HG02884 (cell line): ENCODE data around the gene DNAAF9.
A peak's percentile ranks its signal among the peaks of the same experiment; 100 is the strongest.

Experiments used
- ATAC-seq: cut with Tn5 transposase; IDR thresholded peaks from one replicate; pipeline ENCODE4 v1.9.1; 2021; ENCODE audit warnings: mild to moderate bottlenecking, moderate library complexity; ENCODE audit not compliant: unreplicated experiment

DNAAF9 gene

DNA sequence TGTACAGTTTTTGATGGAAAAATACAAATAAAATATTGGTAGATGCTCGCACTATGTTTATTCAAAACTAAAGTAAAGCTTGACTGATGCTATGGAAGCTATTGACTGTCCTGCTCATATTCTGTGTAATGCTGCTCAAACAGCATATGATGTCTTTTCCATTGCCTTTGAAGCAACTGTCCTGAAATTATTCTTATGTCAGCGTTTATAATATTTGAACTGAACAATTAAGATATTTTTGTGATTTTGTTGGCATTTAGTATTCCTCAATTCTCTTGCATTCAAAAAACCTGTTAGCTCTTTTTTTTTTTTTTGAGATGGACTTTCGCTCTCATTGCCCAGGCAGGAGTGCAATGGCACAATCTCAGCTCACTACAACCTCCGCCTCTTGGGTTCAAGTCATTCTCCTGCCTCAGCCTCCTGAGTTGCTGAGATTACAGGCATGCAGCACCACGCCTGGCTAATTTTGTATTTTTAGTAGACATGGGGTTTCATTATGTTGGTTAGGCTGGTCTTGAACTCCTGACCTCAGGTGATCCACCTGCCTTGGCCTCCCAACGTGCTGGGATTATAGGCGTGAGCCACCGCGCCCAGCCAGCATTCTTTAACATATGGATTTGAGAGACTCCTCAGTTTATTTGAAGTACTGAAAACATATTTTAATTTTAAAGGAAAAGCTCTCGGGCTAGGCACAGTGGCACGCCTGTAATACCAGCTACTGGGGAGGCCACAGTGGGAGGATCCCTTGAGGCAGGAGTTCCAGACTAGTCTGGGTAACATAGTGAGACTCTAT is 5.3 kb upstream of the DNAAF9 start:
- ATAC-seq: no peak

DNA sequence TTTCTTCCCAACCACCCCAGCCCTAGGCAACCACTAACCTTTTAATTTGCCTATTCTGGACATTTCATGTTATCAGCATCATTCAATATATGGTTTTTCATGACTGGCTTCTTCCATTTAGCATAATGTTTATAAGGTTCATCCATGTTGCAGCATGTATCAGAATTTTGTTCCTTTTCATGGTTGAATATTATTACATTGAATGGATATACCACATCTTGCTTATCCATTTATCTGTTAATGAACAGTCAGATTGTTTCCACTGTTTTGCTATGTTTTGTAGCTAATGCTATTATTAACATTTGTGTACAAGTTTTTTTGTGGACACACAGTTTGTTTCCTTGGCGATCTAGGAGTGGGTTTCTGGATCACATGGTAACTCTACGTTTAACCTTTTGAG is 3.0 kb upstream of the DNAAF9 start:
- no peak for ATAC-seq

DNA sequence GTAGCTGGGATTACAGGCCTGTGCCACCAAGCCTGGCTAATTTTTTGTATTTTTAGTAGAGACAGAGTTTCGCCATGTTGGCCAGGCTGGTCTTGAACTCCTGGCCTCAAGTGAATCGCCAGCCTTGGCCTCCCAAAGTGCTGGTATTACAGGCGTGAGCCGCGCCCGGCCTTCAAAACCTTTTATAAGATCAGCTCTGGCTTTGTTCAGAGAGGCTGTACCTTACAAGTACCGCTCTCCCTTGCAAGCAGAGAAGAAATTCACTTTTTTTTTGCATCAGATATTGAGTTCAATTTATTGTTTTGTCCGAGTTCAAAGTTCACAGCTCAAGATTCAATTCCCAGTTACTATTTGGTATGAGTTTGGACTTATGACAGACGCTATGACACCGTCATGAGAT is 1.9 kb upstream of the DNAAF9 start:
- no peak for ATAC-seq

DNA sequence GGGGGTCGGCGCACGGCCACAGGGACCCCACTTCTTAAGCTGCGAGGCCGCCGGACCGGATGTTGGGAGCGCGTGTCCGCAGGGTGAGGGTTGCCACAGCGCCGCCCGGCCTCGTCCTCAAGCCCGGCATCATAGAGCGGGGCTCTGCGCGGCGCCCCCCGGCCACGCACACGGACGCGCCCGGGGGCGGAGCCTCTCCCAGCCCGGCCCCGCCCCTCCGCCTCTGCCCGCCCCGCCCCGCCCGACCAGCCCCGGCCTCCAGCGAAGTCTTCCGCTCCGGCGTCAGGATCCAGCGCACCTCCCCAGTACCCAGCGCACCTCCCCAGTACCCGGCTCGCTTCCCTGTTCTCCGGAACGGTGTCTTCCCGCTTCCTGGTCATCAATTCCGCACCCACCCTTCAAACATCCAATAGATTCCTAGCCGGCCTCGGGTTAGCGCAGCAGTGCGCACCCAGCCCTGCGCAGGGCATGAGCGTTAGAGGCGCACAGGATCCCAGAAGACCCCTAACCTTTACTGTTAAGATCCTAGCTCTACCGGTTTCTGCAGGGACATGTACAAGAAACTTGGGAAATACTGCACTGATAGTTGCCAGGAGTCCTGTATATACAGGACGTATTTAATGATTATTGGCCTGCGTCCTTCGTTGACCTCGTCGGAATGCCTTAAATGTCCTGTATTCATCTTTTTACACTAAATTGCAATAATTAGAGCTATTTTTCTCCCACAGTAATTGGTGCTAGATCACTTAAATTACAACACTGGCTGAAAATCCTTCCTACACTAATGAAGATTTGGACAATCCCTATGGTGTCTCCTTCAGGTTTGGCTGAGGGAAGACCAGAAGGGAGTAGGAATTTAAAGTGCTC is 535 bp upstream of the DNAAF9 start:
- peak; percentile 45 for ATAC-seq

DNA sequence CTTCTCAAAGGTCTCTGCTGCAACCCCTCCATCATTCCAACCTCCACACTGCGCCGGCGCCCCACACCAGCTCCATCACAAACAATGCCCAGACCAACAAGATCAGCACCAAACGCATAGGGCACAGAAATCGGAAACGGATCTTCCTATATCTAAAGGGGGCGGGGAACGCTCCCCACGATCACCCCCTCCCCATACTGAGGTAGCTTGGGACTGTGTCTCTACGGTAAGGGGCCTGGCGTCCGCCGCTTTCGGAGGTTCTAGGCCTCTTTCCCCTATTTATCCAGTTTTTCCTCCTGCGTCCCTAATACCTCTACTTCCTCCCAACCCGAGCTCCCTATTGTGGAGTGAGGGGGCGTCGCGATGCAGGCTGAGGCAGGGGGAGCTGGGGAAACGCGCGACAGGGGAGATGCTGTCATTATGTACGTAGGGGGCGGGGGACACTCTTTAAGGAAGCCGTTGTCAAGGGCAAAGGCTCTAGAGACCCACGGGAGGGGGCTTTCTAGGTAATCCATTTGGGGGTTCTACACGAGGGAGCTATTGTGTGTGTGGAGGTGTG is 909 bp downstream of the DNAAF9 start:
- ATAC-seq: no peak

DNA sequence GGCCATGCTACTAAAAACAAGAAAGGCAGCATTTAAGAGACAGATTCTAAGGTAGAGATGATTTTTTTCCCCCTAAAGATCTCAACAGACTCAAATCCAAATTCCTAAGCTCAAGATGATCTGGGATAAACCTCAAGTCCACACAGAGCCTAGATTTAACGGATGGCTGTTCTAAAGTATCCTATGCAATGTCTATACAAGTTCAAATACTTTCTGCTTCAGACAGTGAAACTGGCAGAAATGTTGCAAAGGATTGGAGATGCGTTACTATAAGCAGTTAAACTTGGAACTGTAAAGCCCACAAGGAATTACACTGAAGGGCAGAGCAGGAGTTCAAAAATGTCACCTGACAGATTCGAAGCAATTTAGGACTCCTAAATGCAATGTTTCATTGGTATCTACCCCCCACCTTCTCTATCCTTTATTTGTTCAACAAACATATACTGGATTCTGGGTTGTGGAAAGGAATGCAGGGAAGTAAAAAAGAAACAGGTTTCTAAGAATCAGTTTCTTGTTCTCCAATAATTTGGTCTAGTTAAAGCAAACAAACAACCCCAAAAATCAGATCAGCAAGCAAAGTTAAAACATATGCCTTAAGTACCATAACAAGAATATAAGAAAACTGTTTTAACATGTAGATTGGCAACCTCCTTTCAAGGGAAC is 1.6 kb downstream of the DNAAF9 start:
- no peak for ATAC-seq

DNA sequence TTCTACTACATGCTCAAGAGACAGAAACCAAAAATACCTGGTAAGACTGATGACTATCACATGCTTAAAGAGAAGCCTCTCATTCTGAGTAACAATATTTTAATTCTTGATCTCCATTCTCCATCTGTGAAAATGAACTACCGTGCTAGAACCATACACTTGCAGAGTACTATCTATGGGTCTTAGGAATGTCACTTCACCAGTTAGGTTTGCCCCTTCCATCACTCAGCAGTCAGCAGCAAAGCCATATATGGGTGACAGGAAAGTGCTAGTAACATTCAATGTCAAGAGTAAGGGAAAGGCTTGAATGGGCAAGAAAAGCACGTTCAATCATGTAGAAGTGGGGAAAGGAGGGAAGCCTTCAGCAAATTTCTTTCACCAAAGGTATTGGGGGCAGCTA is 2.3 kb downstream of the DNAAF9 start:
- ATAC-seq: no peak

DNA sequence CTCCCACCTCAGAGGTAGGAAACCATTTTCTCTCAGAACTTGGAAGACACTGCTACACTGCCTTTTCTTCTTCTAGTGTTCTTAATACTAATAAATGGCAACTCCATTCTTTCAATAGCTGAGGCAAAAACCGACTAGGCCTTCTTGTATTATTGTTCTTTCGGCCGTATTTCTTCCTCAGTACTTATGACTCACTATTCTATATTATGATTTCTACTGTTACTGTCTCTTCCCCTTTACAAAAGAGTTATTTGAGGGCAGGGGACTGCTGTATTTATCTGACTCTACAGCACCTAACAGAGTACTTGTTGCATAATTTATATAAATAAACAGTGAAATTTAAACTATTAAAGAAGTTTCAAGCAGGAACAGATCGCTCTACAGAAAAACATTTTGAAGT is 3.1 kb downstream of the DNAAF9 start:
- no peak for ATAC-seq

DNA sequence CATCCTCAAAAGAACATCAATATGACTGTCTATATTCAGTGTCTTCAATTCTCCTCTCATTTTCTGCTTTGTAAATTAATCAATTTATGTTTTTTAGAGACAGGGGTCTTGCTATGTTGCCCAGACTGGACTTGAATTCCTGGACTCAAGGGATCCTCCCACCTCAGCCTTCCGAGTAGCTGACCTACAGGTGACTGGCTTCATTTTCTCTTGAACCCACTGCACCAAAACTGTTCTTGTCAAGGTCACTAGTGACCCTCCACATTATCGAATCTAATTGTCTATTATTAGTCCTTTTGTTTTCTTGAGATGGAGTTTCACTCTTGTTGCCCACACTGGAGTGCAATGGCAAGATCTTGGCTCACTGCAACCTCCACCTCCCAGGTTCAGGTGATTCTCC is 3.7 kb downstream of the DNAAF9 start:
- ATAC-seq: no peak

DNA sequence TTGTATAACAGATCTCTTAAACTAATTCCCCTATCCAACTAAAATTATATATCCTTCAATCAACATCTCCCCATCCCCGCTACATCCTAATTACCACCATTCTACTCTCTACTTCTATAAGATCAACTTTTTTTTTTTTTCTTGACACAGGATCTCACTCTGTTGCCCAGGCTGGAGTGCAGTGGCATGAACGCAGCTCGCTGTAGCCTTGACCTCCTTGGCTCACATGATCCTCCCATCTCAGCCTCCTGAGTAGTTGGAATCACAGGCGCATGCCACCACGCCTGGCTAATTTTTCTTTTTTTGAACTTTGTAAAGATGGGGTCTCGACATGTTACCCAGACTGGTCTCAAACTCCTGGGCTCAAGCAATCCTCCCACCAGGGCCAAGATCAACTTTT is 5.0 kb downstream of the DNAAF9 start:
- no peak for ATAC-seq

DNA sequence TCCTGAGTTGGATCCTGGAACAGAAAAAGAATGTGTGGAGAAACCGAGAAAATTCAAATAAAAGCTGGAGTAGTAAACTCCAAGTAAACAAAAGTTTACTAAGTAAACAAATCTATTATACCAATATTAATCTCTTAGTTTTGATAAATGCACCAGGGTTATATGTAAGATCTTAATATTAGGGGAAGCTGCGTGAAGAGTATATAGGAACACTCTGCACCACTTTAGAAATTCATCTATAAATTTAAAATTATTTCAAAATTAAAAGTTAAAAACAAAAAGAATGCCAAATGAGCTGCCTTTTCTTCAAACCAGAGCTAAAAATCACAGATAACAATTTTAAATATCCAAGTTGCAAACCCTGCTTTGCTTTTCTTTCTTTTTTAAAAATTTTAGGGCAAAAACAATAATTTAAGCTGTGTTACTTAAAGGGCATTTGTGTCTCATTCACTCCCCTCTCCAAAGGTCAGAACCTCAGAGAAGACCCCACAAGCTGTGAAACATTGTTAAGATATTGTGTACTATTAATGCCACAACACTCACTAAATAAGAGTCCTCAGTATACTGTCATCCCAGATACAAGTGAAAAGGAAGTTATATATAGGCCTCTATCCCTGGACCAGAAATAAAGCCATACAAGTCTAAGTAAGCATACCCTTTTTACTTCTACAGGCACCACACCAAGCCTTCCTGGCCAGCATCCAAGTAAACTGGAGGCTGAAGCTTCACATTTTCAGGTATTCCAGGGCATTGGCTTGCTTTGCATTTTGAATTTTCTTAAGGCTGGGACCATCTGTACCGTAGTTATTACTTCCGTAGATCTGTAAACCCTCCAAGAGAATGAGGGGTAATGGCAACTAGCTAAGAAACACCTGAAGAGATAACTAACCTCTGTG is 7.0 kb downstream of the DNAAF9 start:
- ATAC-seq: no peak

DNA sequence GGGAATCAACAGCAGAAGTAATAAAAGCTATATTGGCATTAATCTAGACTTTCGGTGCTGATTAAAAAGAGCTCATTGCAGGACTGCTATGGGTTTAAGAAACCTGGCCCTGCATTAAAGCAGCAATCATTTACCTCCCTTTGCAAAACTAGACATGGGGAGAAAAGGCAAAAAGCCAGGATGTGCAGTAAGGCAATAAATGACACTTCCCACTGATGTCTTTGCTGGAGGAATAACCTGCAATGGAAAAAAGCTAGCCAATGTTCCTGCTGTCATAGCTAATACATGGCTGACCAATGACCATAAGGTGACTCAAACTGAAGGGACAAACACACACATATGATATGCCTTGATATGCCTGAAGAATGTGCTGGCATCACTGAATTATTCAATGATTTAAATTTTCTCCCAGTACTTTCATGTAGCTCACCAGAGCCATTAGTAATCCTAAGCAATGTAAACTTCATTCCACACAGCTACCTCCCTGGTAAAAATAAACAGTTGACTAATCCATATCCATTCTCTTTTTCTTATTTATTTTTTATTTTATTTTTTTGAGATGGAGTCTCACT is 8.7 kb downstream of the DNAAF9 start:
- no peak for ATAC-seq

DNA sequence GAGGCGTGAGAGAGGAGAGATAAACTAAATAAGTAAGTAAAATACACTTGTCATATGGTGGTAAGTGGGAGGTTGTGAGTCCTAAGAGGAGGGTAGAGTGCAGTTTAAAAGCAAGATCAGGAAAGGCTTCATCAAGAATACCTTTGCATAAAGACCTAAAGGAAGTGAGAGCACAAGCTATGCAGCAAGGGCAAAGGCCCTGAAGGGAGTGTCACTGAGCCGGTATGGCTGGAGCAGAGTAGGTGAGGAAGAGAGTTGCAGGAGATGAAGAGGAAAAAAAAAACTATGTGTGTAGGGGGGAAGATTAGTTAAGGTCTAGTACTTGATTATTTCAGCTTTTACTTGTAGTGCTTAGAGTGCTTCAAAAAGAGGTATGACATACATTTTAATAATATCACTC is 11.0 kb downstream of the DNAAF9 start:
- ATAC-seq: no peak

DNA sequence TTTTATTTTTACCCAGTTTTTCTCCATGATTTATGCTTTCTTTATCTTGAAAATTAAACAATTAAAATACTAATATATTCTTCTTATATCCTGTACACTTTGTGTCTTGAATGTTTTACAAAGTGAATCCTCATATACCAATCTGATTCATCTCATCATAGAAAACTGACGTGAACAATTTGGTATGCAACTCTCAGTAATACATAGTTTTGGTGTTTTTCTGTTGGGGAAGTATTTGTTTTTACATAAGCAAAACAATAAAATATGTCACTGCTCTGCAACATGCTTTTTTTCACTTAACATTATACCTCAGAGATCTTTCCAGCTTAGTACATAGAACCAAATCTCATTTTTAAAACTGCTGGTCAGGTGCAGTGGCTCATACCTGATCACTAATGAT is 14.7 kb downstream of the DNAAF9 start:
- ATAC-seq: no peak

DNA sequence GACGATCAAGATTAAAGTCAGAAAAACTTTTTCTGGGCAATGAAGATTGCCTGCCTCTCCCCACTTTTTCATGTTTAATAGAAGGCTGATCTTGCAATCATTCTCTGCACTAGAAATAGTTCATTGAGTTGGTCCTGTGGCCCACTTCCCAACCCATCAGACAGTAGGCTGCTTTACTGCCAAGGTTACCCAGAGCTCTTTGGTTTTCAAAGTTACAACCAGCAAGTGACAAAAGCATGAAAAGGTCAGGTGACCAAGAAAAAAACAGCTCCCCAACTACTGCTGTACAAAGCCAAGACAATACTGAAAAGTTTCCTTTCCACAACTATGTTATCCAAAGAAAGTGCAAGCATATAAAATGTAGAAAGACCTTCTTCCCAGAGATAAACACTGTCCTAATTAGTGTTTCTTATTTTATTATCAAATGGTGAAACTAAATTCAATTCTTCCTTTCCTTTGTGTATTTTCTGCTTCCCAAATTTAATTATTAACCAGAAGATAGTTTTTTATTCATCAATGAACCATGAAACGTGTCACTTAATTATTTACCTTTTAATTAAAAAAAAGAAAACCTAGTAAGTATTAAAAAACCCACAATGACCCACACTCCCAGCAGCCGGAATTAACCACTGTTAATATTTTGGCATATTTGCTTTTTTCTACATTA is 16.6 kb downstream of the DNAAF9 start:
- ATAC-seq: no peak

DNA sequence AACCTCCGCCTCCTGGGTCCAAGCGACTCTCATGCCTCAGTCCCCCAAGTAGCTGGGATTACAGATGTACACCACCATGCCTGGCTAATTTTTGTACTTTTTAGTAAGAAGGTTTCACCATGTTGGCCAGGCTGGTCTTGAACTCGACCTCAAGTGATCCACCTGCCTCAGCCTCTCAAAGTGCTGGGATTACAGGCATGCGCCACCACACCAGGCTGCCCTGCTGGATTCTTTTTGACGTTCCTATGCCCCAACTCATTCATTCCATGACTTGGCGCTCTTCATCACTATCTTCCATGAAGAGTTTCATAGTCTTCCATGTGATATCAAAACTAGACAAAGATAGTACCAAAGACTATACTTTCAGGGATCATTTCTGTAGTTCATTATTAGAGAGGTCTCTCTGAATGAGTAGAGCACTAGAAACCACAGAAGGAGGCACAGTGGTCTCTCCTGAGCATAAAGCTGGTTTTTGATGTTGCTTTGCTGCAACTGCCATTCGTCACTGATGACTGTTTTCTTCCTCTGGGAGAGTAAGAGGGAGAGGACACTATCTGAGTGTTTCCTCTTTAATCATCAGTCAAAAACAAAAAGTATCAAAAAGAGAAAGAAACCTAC is 23.5 kb downstream of the DNAAF9 start:
- no peak for ATAC-seq

DNA sequence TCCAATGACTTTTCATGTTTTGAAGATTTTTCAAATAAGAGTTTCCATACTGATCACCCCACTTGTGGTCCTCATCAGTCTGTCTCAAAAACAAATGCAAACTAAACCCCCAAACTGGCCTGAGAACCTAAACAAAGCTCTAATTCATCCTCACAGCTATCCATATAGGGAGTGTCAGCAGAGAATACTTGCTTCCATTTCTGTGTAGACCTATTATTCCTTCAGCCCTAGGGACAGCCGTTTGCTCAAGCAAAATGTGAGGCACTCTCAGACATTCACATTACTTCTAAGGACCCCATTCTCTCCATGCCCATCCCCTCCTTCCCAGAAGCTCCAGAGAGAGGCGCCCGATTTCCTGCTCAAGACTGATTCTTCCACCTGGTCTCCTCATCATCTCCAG is 24.6 kb downstream of the DNAAF9 start:
- ATAC-seq: no peak

DNA sequence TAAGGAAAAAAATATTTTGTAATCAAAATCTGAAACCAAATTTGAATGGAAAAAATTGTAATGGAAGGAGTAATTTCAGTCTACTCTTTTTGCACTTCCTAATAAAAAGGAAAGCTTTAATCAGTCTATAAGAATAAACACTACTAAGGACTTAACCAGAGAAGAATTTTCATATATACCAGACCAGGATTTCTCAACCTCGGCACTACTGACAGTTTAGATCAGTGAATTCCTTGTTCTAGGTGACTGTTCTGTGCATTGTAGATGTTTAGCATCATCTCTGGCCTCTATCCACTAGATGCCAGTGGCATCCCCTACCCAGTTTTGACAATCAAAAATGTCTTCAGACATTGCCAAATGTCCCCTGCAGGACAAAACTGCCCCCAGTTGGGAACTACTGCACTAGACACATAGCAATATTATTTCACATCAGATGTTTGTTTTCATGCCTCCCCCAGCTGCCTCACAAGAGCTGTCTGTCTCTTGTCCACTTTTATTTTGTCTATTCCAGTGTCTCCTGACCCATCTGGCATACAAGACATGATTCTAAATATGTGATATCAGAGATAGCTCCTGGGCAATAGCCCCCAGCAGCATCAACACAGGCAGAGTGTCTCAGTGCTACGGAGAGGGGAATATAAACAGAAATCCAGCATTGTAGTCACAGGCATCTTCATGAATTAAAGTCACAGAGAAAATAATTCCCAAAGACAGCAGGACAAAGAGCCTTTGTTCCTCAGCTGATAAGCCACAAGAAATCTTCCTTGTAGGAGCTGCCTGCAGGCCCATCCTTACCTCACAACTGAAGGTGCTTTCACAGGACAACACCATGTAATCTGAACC is 27.0 kb downstream of the DNAAF9 start:
- ATAC-seq: no peak
